ENCODE data around the gene MND1. TPM values are rescaled to one million over a fixed set of nuclear protein-coding genes. Genes with fewer than 3 reads are reported as not detected.

The MND1 gene
- total RNA-seq, 2 donors from 2014 or later: 15.4 to 30.3 TPM

DNA sequence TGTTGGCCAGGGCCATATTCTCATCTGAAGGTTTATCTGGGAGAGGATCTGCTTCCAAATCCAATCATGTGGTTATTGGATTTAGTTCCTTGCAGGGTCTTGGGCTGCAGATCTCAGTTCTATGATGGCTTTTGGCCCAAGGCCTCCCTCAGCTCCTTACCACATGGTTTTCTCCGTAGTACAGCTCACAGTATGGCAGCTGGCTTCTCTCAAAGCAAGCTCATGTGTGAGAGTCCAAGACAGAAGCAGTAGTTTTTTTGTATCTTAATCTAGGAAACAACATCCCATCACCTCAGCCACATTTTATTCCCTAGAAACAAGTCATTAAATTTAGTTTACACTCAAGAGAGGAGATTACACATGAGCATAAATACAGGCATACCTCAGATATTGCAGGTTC lies 24.5 kb downstream of the MND1 start:
- TF ChIP-seq, protein P1, sequence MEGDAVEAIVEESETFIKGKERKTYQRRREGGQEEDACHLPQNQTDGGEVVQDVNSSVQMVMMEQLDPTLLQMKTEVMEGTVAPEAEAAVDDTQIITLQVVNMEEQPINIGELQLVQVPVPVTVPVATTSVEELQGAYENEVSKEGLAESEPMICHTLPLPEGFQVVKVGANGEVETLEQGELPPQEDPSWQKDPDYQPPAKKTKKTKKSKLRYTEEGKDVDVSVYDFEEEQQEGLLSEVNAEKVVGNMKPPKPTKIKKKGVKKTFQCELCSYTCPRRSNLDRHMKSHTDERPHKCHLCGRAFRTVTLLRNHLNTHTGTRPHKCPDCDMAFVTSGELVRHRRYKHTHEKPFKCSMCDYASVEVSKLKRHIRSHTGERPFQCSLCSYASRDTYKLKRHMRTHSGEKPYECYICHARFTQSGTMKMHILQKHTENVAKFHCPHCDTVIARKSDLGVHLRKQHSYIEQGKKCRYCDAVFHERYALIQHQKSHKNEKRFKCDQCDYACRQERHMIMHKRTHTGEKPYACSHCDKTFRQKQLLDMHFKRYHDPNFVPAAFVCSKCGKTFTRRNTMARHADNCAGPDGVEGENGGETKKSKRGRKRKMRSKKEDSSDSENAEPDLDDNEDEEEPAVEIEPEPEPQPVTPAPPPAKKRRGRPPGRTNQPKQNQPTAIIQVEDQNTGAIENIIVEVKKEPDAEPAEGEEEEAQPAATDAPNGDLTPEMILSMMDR (conservative IDR thresholded peaks at IDR 0.05): no peak
- Histone ChIP-seq H3K9me3 (ENCODE audit: control insufficient read depth, low read length) (peaks cover 15% of the 10 kb centered on the region), H3K9ac (ENCODE audit: extremely low read depth, low read length, poor library complexity, severe bottlenecking) (no peak overlapping the region), H3K4me3 (ENCODE audit: low read length) (no peak overlapping the region), H3K4me1 (ENCODE audit: control insufficient read depth, insufficient read depth, low read length) (no peaks in the 10 kb centered on the region), H3K27ac (ENCODE audit: low read depth, low read length) (no peak overlapping the region), H3K27me3 (ENCODE audit: control insufficient read depth, insufficient read depth, low read length, poor library complexity, severe bottlenecking) (no peaks in the 10 kb centered on the region), H3K36me3 (ENCODE audit: control insufficient read depth, insufficient read depth, low read length) (peaks cover 21% of the 10 kb centered on the region)
- H3K36me3 Mint-ChIP-seq (ENCODE audit: low read depth): peaks cover 48% of the 10 kb centered on the region
- no peak overlapping the region for H3K27ac Mint-ChIP-seq
- no peak for DNase-seq
- 100% methylated on average over 1 of the region's 1 CpG for WGBS, 2 experiments (ENCODE audit: insufficient coverage in 1 of 2, insufficient read length in 1 of 2)
- peaks cover 15% of the 10 kb centered on the region for H3K9me3 Mint-ChIP-seq
- H3K27me3 Mint-ChIP-seq (ENCODE audit: insufficient read depth): no peaks in the 10 kb centered on the region
- no peak overlapping the region for H3K4me3 Mint-ChIP-seq
- H3K4me1 Mint-ChIP-seq: no peaks in the 10 kb centered on the region

DNA sequence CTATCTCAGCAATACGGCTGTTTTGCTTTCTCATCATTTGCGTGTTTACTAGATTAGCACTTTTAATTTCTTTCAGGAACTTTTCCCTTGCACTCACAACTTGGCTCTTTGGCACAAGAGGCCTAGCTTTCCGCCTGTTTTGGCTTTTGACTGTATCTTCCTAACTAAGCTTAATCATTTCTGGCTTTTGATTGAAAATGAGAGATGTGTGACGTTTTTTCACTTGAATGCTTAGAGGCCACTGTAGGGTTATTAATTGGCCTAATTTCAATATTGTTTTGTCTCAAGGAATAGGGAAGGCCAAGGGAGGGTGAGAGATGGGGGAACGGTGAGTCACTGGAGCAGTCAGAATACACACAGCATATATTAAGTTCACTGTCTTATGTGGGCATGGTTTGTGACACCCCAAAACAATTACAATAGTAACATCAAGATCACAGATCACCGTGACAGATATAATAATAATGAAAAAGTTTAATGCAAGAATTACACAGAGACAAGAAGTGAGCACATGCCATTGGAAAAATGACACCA lies 27.3 kb downstream of the MND1 start:
- Histone ChIP-seq H3K9me3 (ENCODE audit: control insufficient read depth, low read length) (peaks cover 15% of the 10 kb centered on the region), H3K9ac (ENCODE audit: extremely low read depth, low read length, poor library complexity, severe bottlenecking) (no peak overlapping the region), H3K27me3 (ENCODE audit: control insufficient read depth, insufficient read depth, low read length, poor library complexity, severe bottlenecking) (no peaks in the 10 kb centered on the region), H3K4me1 (ENCODE audit: control insufficient read depth, insufficient read depth, low read length) (no peaks in the 10 kb centered on the region), H3K27ac (ENCODE audit: low read depth, low read length) (no peak overlapping the region), H3K36me3 (ENCODE audit: control insufficient read depth, insufficient read depth, low read length) (peaks cover 21% of the 10 kb centered on the region), H3K4me3 (ENCODE audit: low read length) (no peak overlapping the region)
- Mint-ChIP-seq H3K9me3 (peaks cover 15% of the 10 kb centered on the region), H3K4me3 (no peak overlapping the region), H3K27me3 (ENCODE audit: insufficient read depth) (no peaks in the 10 kb centered on the region), H3K36me3 (ENCODE audit: low read depth) (peaks cover 42% of the 10 kb centered on the region), H3K27ac (no peak overlapping the region), H3K4me1 (no peaks in the 10 kb centered on the region)
- DNase-seq: no peak
- TF ChIP-seq, protein P1 (conservative IDR thresholded peaks at IDR 0.05): no peak
- WGBS, 2 experiments (ENCODE audit: insufficient coverage in 1 of 2, insufficient read length in 1 of 2): 91 to 94% methylated on average over 5 to 6 of the region's 6 CpGs

GRCh38 chr4:153372967-153373562 lies 28.6 kb downstream of the MND1 start:
- 90% methylated on average over 1 of the region's 1 CpG; no CpG with 5 or more reads in 1 of the 2 experiments for WGBS, 2 experiments (ENCODE audit: insufficient coverage in 1 of 2, insufficient read length in 1 of 2)
- TF ChIP-seq, protein P1 (conservative IDR thresholded peaks at IDR 0.05): no peak
- Histone ChIP-seq H3K9me3 (ENCODE audit: control insufficient read depth, low read length) (peaks cover 15% of the 10 kb centered on the region), H3K9ac (ENCODE audit: extremely low read depth, low read length, poor library complexity, severe bottlenecking) (no peak overlapping the region), H3K36me3 (ENCODE audit: control insufficient read depth, insufficient read depth, low read length) (peaks cover 21% of the 10 kb centered on the region), H3K27ac (ENCODE audit: low read depth, low read length) (no peak overlapping the region), H3K4me1 (ENCODE audit: control insufficient read depth, insufficient read depth, low read length) (no peaks in the 10 kb centered on the region), H3K4me3 (ENCODE audit: low read length) (no peak overlapping the region), H3K27me3 (ENCODE audit: control insufficient read depth, insufficient read depth, low read length, poor library complexity, severe bottlenecking) (no peaks in the 10 kb centered on the region)
- Mint-ChIP-seq H3K4me3 (no peak overlapping the region), H3K27me3 (ENCODE audit: insufficient read depth) (no peaks in the 10 kb centered on the region), H3K36me3 (ENCODE audit: low read depth) (peaks cover 35% of the 10 kb centered on the region), H3K4me1 (no peaks in the 10 kb centered on the region), H3K9me3 (peaks cover 15% of the 10 kb centered on the region), H3K27ac (no peak overlapping the region)
- no peak for DNase-seq
